ENCODE data around the gene GALNTL6. TPM values are rescaled to one million over a fixed set of nuclear protein-coding genes. Genes with fewer than 3 reads are reported as not detected.

Gene GALNTL6
- polyA plus RNA-seq, 1 experiment = not detected

GRCh38 chr4:171929477-171929876 lies 116.3 kb downstream of the GALNTL6 start:
- H3K27ac ChIP-seq (ENCODE audit: low read depth, low read length) = no peak overlapping the region
- DNase-seq (ENCODE audit: low read depth, low spot score) = no peak
- peaks cover 14% of the 10 kb centered on the region for H3K9me3 ChIP-seq (ENCODE audit: control insufficient read depth, insufficient read depth, low read length)
- H3K27me3 ChIP-seq (ENCODE audit: control insufficient read depth, insufficient read depth, low read length) = no peaks in the 10 kb centered on the region
- CTCF ChIA-PET = no interaction called here
- no peak for TF ChIP-seq CTCF (IDR thresholded peaks at IDR 0.05; ENCODE audit: low read depth, low read length)
- H3K4me3 ChIP-seq (ENCODE audit: low read depth, low read length) = no peak overlapping the region
- POLR2A ChIA-PET = no interaction called here

GRCh38 chr4:171929907-171930306 lies 116.7 kb downstream of the GALNTL6 start:
- ChIA-PET POLR2A (no interaction called here), CTCF (no interaction called here)
- H3K4me3 ChIP-seq (ENCODE audit: low read depth, low read length) = no peak overlapping the region
- no peak for TF ChIP-seq CTCF (IDR thresholded peaks at IDR 0.05; ENCODE audit: low read depth, low read length)
- DNase-seq (ENCODE audit: low read depth, low spot score) = no peak
- H3K9me3 ChIP-seq (ENCODE audit: control insufficient read depth, insufficient read depth, low read length) = peaks cover 14% of the 10 kb centered on the region
- no peaks in the 10 kb centered on the region for H3K27me3 ChIP-seq (ENCODE audit: control insufficient read depth, insufficient read depth, low read length)
- no peak overlapping the region for H3K27ac ChIP-seq (ENCODE audit: low read depth, low read length)

- no peak for TF ChIP-seq CTCF (IDR thresholded peaks at IDR 0.05; ENCODE audit: low read depth, low read length)
- H3K4me3 ChIP-seq (ENCODE audit: low read depth, low read length) = no peak overlapping the region
- POLR2A ChIA-PET = no interaction called here
- H3K27ac ChIP-seq (ENCODE audit: low read depth, low read length) = no peak overlapping the region
- DNase-seq (ENCODE audit: low read depth, low spot score) = no peak
- no peaks in the 10 kb centered on the region for H3K27me3 ChIP-seq (ENCODE audit: control insufficient read depth, insufficient read depth, low read length)
- H3K9me3 ChIP-seq (ENCODE audit: control insufficient read depth, insufficient read depth, low read length) = peaks cover 14% of the 10 kb centered on the region
- CTCF ChIA-PET = no interaction called here
Measured at GRCh38 chr4:171932238-171932637, 119.0 kb downstream of the GALNTL6 start.

- no peak for TF ChIP-seq CTCF (IDR thresholded peaks at IDR 0.05; ENCODE audit: low read depth, low read length)
- Histone ChIP-seq H3K27me3 (ENCODE audit: control insufficient read depth, insufficient read depth, low read length) (no peaks in the 10 kb centered on the region), H3K9me3 (ENCODE audit: control insufficient read depth, insufficient read depth, low read length) (peaks cover 3% of the 10 kb centered on the region; the same call in 1 of the 2 replicates), H3K4me3 (ENCODE audit: low read depth, low read length) (no peak overlapping the region), H3K27ac (ENCODE audit: low read depth, low read length) (no peak overlapping the region)
- POLR2A ChIA-PET = no interaction called here
- DNase-seq (ENCODE audit: low read depth, low spot score) = no peak
- CTCF ChIA-PET = no interaction called here
Measured at GRCh38 chr4:171940656-171941055, 127.5 kb downstream of the GALNTL6 start.

- no peaks in the 10 kb centered on the region; the same call in 1 of the 2 replicates for H3K9me3 ChIP-seq (ENCODE audit: control insufficient read depth, insufficient read depth, low read length)
- no peak overlapping the region for H3K27ac ChIP-seq (ENCODE audit: low read depth, low read length)
- H3K27me3 ChIP-seq (ENCODE audit: control insufficient read depth, insufficient read depth, low read length) = no peaks in the 10 kb centered on the region
- CTCF ChIA-PET = interaction anchor here (0.5 kb wide), 1 partner anchor 33 kb away, joined by 3 read pairs; no protein-coding TSS in a partner anchor
- no peak for TF ChIP-seq CTCF (IDR thresholded peaks at IDR 0.05; ENCODE audit: low read depth, low read length)
- DNase-seq (ENCODE audit: low read depth, low spot score) = no peak
- POLR2A ChIA-PET = no interaction called here
- no peak overlapping the region for H3K4me3 ChIP-seq (ENCODE audit: low read depth, low read length)
Measured at GRCh38 chr4:171947400-171947799, 134.2 kb downstream of the GALNTL6 start.
